ENCODE data around the gene RAMP2. TPM values are rescaled to one million over a fixed set of nuclear protein-coding genes. Genes with fewer than 3 reads are reported as not detected.
A peak's percentile ranks its signal among the peaks of the same experiment; 100 is the strongest.

RAMP2 gene
- total and polyA plus RNA-seq, 2 of the 13 experiments (the other 11 are each of a cell fraction or from before 2014, with no cell fraction given): 1.4 to 5.2 TPM

DNA sequence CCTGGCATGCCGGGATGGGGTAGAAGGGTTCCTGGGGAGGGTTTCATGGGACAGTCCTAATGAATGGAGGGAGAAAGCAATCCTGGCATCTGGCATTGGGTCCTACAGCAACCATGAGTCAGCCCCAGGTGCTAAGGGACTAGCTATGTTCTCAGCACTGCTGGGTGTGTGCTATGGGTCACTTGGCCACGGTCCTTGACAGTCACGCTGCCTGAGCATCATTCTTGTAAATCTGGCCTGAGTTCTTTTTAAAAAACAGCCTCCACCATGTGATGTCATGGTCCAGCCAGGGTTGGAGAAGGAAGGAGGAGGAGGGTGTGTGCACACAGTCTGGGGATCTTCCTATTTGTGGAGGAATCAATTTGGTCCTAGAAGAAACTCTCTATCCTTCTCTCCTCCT, 6.2 kb upstream of the RAMP2 start:
- CTCF ChIA-PET (ENCODE audit: low intra/inter-chr PET ratio, low total read pairs): no interaction called here
- peaks cover 21% of the 10 kb centered on the region for H3K4me1 ChIP-seq (ENCODE audit: insufficient read depth, low read length)
- no peaks in the 10 kb centered on the region for H3K79me2 ChIP-seq (ENCODE audit: insufficient read depth, low read length)
- TF ChIP-seq SIN3B (IDR thresholded peaks at IDR 0.05; ENCODE audit: low read length): no peak
- no peak for TF ChIP-seq ZNF253 (CRISPR knock-in tag; IDR thresholded peaks at IDR 0.05; ENCODE audit: borderline replicate concordance)
- no peak for TF ChIP-seq SOX6 (IDR thresholded peaks at IDR 0.05)
- no peak for TF ChIP-seq SOX6 (CRISPR knock-in tag; IDR thresholded peaks at IDR 0.05)
- ATAC-seq: no peak; the same call in 2 of the 3 replicates
- intact Hi-C loops (cut with micrococcal nuclease; ENCODE audit: unreplicated experiment): no loop called here
- no peak overlapping the region for H3K4me2 ChIP-seq (ENCODE audit: low read depth, low read length)
- no peaks in the 10 kb centered on the region for H3K27me3 ChIP-seq (ENCODE audit: control insufficient read depth in 1 of 2, insufficient read depth in 2 of 2, low read length in 2 of 2)
- no peak for DNase-seq (ENCODE audit: low spot score)
- no peak overlapping the region for H3K27ac ChIP-seq (ENCODE audit: extremely low read length, insufficient read depth, low read length)
- H3K4me3 ChIP-seq (replicated peaks in 1 of 3; ENCODE audit: insufficient read depth in 1 of 3, low read depth in 2 of 3, low read length in 3 of 3): no peak overlapping the region
- no peaks in the 10 kb centered on the region for H4K20me1 ChIP-seq (ENCODE audit: insufficient read depth, low read length)
- H3K9me3 ChIP-seq (ENCODE audit: low read length): no peaks in the 10 kb centered on the region
- POLR2A ChIA-PET: interaction anchor here (1.6 kb wide), 1 partner anchor 10 kb away, joined by 6 read pairs; the partner anchor contains the start of gene EZH1
- in situ Hi-C loops (cut with HindIII; ENCODE audit: extremely low pct_ligation_motif_present, low pct_unique_long_range_greater_than_20kb): no loop called here
- 58% methylated on average over 3 of the region's 3 CpGs for WGBS (ENCODE audit: low lambda C conversion rate)
- BruUV-seq (replicated peaks): no TSS peak
- FAIRE-seq: no peak
- H2AFZ ChIP-seq (ENCODE audit: low read length): no peak overlapping the region
- H3K9ac ChIP-seq (ENCODE audit: insufficient read depth, low read depth, low read length): no peak overlapping the region
- H3K36me3 ChIP-seq (replicated peaks in 1 of 2; ENCODE audit: control insufficient read depth in 1 of 2, insufficient read depth in 2 of 2, low read length in 2 of 2): no peaks in the 10 kb centered on the region

DNA sequence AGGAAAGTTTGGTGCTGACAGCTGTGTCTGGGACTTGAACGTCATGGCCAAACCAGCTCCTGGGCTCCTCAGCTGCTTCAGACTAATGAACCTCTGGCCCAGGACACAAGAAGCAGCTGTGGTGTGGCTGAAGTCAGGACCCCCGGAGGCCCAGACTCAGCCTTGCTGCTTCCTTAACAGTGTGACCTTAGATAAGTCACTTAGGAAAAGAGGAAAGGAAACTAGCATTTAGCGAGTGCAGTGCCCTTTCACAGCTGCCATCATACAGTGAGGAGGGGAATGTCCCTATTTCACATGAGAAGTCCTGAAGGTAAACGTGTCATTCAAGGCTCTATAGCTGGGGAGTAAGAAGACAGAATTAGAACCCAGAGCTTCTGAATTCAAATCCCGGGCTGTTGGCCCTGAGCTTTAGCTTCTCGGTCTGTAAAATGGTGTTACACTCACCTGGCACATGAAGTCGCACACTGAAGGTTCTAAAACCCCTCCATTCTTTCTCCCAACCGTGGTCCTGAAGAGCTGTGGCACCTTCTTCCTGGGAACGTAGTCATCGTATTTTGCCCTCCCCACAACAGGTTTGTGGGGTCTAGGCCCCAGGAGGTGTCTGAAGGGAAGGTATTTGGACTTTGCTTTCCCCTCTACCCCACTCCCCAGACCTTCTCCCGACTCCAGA, 910 bp upstream of the RAMP2 start:
- Histone ChIP-seq H3K4me1 (ENCODE audit: insufficient read depth, low read length) (peaks cover 45% of the 10 kb centered on the region), H2AFZ (ENCODE audit: low read length) (peak overlapping the region; percentile 18), H3K36me3 (replicated peaks in 1 of 2; ENCODE audit: control insufficient read depth in 1 of 2, insufficient read depth in 2 of 2, low read length in 2 of 2) (no peaks in the 10 kb centered on the region), H3K9ac (ENCODE audit: insufficient read depth, low read depth, low read length) (peak overlapping the region; percentile 64; the same call in 1 of the 2 replicates), H3K9me3 (ENCODE audit: low read length) (no peaks in the 10 kb centered on the region), H4K20me1 (ENCODE audit: insufficient read depth, low read length) (no peaks in the 10 kb centered on the region), H3K4me3 (replicated peaks in 1 of 3; ENCODE audit: insufficient read depth in 1 of 3, low read depth in 2 of 3, low read length in 3 of 3) (peak overlapping the region; percentile 53 to 75 (median 59)), H3K79me2 (ENCODE audit: insufficient read depth, low read length) (no peaks in the 10 kb centered on the region), H3K27ac (ENCODE audit: extremely low read length, insufficient read depth, low read length) (no peak overlapping the region), H3K4me2 (ENCODE audit: low read depth, low read length) (peak overlapping the region; percentile 90), H3K27me3 (ENCODE audit: control insufficient read depth in 1 of 2, insufficient read depth in 2 of 2, low read length in 2 of 2) (peaks cover 0 to 12% of the 10 kb centered on the region in 2 experiments; a peak in 2 of 5 replicates)
- ChIA-PET CTCF (ENCODE audit: low intra/inter-chr PET ratio, low total read pairs) (no interaction called here), POLR2A (interaction anchor here (0.7 to 5.6 kb wide), 13 partner anchors 9 to 238 kb away, joined by 3 to 63 read pairs (median 4); partner anchors contain the start of genes BECN1, COA3, EZH1 and RETREG3)
- TSS peak; percentile 60 for BruUV-seq (replicated peaks)
- ATAC-seq (no peak; the same call in 2 of the 3 replicates), DNase-seq (ENCODE audit: low spot score) (no peak), FAIRE-seq (peak; percentile 76)
- intact Hi-C loops (cut with micrococcal nuclease; ENCODE audit: unreplicated experiment): loop anchor here (5.0 kb wide), 1 partner anchor 183 kb away; the partner anchor contains the start of gene PSMC3IP
- WGBS (ENCODE audit: low lambda C conversion rate): 20% methylated on average over 11 of the region's 11 CpGs
- in situ Hi-C loops (cut with HindIII; ENCODE audit: extremely low pct_ligation_motif_present, low pct_unique_long_range_greater_than_20kb): loop anchor here (5.0 kb wide), 1 partner anchor 38 kb away; no protein-coding TSS in a partner anchor
- TF ChIP-seq ATF7 (IDR thresholded peaks at IDR 0.05) (no peak), ATF7 (CRISPR knock-in tag; IDR thresholded peaks at IDR 0.05) (0 out of 2 replicates have a peak, but pooled peaks have one; percentile 47), ZNF572 (CRISPR knock-in tag; IDR thresholded peaks at IDR 0.05) (no peak), ZBTB7A (CRISPR knock-in tag; IDR thresholded peaks at IDR 0.05) (no peak), ZMYM3 (CRISPR knock-in tag; IDR thresholded peaks at IDR 0.05) (0 out of 2 replicates have a peak, but pooled peaks have one; percentile 26), ZNF570 (CRISPR knock-in tag; IDR thresholded peaks at IDR 0.05; ENCODE audit: borderline replicate concordance) (0 out of 2 replicates have a peak, but pooled peaks have one; percentile 2), ZNF556 (CRISPR knock-in tag; IDR thresholded peaks at IDR 0.05; ENCODE audit: borderline replicate concordance) (0 out of 2 replicates have a peak, but pooled peaks have one; percentile 6), KDM1A (CRISPR knock-in tag; IDR thresholded peaks at IDR 0.05) (peak; percentile 11; the same call in 1 of the 2 replicates)
- TF ChIP-seq, protein P1, sequence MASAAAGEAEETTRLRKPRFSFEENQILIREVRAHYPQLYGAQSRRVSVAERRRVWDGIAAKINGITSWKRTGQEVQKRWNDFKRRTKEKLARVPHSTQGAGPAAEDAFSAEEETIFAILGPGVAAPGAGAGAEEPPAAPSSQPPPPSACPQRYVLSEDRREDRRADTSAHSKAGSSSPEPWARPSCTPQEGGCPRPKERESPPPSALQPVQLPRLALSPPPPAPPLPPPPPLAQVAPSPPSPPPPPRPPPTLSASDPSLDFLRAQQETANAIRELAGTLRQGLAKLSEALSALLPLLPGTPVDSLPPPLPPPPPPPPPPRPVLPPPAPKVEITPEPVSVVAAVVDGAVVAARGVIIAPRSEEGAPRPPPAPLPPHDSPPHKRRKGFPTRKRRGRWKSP (CRISPR knock-in tag; IDR thresholded peaks at IDR 0.05): 0 out of 2 replicates have a peak, but pooled peaks have one; percentile 16
